GM19193 (cell line): ENCODE data around the gene PUSL1.

Experiments used
- POLR2A ChIP-seq: IDR thresholded peaks from 4 replicates; pipeline ENCODE4 v1.6.1; 2011; ENCODE audit not compliant: insufficient read depth, insufficient read length; ENCODE audit errors: extremely low read depth

Gene PUSL1

DNA sequence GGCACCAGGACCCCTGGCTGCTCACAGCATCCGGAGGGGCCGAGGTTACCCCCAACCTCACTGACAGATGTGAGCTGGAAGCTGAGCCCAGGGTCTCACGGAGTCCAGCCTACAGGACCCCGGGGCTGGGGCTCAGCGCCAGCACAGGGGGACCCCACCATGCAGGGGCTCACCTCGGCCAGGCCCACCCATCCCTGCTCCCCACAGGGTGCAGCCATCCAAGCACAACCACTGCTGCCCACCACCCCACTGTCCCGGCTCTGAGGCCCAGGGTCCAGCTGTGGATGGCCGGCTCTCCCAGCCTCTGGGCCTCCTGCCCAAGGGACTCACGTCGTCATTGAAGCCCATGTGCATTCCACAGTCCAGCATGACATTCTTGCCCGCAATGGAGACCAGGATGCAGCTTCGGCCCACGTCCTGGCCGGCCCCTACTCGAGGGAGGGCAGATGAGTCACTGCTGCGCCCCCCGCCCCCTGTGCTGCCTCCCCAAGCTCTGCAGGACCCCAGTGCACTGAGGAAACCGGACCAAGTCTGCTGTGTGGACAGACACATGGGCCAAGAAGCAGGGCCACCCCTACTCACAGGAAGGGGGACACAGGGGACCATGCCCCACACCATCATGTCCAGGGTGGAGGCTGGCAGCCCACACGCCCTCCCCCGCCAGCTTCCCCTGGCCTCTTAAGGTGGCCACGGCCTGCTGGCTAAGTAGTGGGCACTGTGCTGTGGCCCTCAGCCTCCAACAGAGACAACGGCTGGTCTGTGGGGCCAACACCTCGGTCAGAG, 12.5 kb downstream of the PUSL1 start:
- no peak for TF ChIP-seq POLR2A

GRCh38 chr1:1321477-1321876, 13.1 kb downstream of the PUSL1 start:
- TF ChIP-seq POLR2A, result no peak

GRCh38 chr1:1322418-1322817, 14.0 kb downstream of the PUSL1 start:
- TF ChIP-seq POLR2A, result no peak

DNA sequence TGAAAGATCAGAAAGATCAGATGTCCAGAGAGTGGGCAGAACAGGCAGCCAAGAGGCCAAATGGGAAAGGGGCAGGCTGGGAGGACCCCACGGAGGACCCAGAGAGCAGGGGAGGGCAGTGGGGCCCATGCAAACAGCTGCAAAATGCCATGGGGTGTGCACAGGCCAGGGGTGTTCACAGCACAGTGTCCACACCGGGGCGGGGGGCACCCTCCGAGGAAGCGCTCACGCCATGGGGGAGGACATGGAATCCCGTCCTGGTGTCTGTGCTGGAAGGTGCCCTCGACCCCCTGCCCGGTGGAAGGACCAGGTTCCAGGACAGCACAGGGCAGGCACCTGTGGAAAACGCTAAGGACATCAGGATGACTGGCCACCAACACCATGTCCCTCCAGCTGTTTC, 14.6 kb downstream of the PUSL1 start:
- TF ChIP-seq POLR2A, result no peak

DNA sequence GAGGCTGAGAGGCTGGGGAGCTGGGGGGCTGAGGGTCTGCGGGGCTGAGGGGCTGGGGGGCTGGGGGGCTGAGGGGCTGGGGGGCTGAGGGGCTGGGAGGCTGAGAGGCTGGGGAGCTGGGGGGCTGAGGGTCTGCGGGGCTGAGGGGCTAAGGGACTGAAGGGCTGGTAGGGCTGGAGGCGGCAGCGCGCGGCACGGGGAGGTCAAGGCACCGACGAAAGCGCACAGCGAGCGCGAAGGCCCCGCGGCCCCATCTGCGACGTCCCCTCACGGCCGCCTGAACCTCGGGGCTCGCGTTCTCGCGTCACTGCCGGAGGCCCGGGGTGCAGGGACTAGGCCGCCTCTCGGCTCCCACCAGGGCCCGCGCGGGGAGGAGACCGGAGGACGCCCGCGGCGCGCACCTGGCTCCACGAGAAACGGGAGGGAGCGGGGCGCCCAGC, 15.7 kb downstream of the PUSL1 start:
- TF ChIP-seq POLR2A, result no peak

GRCh38 chr1:1324524-1325287, 16.3 kb downstream of the PUSL1 start, which contains the start of the genes CPTP and INTS11:
Gene CPTP, plus strand, starts transcription at chr1:1324802. Its CDS starts 2,109 bp downstream, at chr1:1326911.
Gene INTS11, minus strand, starts transcription at chr1:1324660. Its CDS starts 52 bp downstream, at chr1:1324608.
- TF ChIP-seq POLR2A, result peak; percentile 90

DNA sequence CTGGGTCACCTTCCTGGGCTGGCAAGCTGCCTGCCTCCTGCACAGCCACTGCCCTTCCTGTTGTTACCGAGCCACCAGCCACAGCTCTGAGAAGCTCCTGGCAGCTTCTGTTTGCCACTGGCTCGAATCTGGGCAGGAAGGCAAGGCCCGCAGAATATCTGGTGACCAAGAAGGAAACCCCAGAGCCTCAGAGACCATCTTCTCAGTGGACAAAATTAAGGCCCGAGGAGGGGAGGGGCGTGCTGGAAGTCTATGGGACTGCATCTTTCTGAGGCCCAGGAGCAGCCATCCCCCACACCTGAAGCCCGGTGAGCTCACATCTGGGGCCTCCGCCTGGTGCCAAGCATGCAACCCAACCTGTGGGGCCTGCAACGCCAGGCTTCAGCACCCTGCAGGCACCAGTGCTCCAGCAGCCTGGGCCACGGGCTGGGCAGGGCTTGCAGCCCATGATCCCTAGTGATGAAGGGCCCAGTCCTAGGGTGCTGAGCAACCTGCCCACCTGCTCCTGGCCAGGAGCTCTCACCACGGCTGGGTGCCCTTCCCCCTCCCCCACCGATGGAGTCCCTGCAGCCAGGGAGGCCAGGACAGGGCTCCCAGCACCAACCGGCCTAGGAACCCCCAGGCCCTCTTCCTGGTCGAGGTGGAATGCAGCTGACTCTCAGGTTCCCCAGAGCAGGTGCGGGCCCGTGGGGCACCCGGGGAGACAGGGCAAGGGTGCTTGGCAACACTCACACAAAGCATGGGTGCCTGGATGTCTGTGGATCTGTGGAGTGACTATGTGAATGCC, 17.1 kb downstream of the PUSL1 start:
- TF ChIP-seq POLR2A, result no peak

DNA sequence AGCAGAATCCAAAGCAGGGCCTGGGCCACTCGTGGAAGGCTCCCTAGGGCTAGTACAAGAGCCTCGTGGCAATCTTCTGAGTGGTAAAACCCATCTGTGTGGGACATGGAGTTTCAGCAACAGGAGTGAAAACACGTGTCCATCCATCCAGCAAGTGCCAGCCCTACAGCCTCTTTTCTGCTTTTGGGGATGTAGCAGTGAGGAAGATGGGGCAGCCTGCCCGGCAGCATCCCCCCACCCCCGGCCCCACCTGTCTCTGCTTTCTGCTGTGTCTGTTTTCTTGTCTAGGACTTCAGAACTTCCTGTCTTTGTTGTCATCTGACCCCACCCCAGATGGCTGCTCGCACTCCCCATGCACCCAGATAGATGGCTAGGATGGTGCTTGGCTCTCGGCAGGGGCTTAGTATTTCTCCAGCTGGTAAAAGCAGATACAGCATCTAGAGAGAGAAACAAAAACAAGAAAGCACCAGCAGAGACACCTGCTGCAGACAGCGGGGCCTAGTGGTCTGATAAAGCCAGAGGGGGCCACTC, 17.7 kb downstream of the PUSL1 start:
- no peak for TF ChIP-seq POLR2A

DNA sequence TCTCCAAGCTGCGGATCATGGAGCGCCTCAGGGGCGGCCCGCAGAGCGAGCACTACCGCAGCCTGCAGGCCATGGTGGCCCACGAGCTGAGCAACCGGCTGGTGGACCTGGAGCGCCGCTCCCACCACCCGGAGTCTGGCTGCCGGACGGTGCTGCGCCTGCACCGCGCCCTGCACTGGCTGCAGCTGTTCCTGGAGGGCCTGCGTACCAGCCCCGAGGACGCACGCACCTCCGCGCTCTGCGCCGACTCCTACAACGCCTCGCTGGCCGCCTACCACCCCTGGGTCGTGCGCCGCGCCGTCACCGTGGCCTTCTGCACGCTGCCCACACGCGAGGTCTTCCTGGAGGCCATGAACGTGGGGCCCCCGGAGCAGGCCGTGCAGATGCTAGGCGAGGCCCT, 18.9 kb downstream of the PUSL1 start:
- no peak for TF ChIP-seq POLR2A

- TF ChIP-seq POLR2A, result no peak
Observed at GRCh38 chr1:1328254-1328653, 19.9 kb downstream of the PUSL1 start.

GRCh38 chr1:1329304-1330210, 21.2 kb downstream of the PUSL1 start:
- no peak for TF ChIP-seq POLR2A

GRCh38 chr1:1330366-1331067, 22.1 kb downstream of the PUSL1 start:
- no peak for TF ChIP-seq POLR2A
